ENCODE data around the gene CDH16.

Gene CDH16

GRCh38 chr16:66926961-66927436, 8.3 kb upstream of the CDH16 start:
- DNase-seq (ENCODE audit: low spot score), result no peak

- no peak for DNase-seq (ENCODE audit: low spot score)
These were observed 7.7 kb upstream of the CDH16 start for GRCh38 chr16:66926171-66926947.

GRCh38 chr16:66925322-66925840, 6.7 kb upstream of the CDH16 start, which contains the start of gene RRAD:
Gene RRAD (minus strand): TSS chr16:66925535. CDS start chr16:66925179, 356 bp downstream.
- peak; percentile 46 for DNase-seq (ENCODE audit: low spot score)

GRCh38 chr16:66924527-66925321, 6.0 kb upstream of the CDH16 start:
- peak; percentile 97 for DNase-seq (ENCODE audit: low spot score)

- no peak for DNase-seq (ENCODE audit: low spot score)
These were observed 5.2 kb upstream of the CDH16 start for GRCh38 chr16:66923866-66924265.

GRCh38 chr16:66923247-66923731, 4.6 kb upstream of the CDH16 start:
- DNase-seq (ENCODE audit: low spot score), result no peak

GRCh38 chr16:66921729-66922450, 3.2 kb upstream of the CDH16 start:
- no peak for DNase-seq (ENCODE audit: low spot score)

GRCh38 chr16:66920924-66921680, 2.4 kb upstream of the CDH16 start:
- no peak for DNase-seq (ENCODE audit: low spot score)

GRCh38 chr16:66920299-66920590, 1.6 kb upstream of the CDH16 start:
- DNase-seq (ENCODE audit: low spot score), result no peak

- DNase-seq (ENCODE audit: low spot score), result no peak
These were observed 1.0 kb upstream of the CDH16 start for GRCh38 chr16:66919569-66920298.

- DNase-seq (ENCODE audit: low spot score), result no peak
These were observed 330 bp downstream of the CDH16 start for GRCh38 chr16:66918355-66918754.

- DNase-seq (ENCODE audit: low spot score), result no peak
These were observed 944 bp downstream of the CDH16 start for GRCh38 chr16:66917741-66918140.

GRCh38 chr16:66916518-66916917, 2.2 kb downstream of the CDH16 start:
- no peak for DNase-seq (ENCODE audit: low spot score)

GRCh38 chr16:66915041-66915440, 3.6 kb downstream of the CDH16 start:
- no peak for DNase-seq (ENCODE audit: low spot score)

- DNase-seq (ENCODE audit: low spot score), result no peak
These were observed 4.1 kb downstream of the CDH16 start for GRCh38 chr16:66914541-66914940.

- DNase-seq (ENCODE audit: low spot score), result no peak
These were observed 5.0 kb downstream of the CDH16 start for GRCh38 chr16:66913711-66914110.

GRCh38 chr16:66913081-66913480, 5.6 kb downstream of the CDH16 start:
- peak; percentile 88 for DNase-seq (ENCODE audit: low spot score)

GRCh38 chr16:66911801-66912200, 6.9 kb downstream of the CDH16 start:
- no peak for DNase-seq (ENCODE audit: low spot score)

- no peak for DNase-seq (ENCODE audit: low spot score)
These were observed 7.6 kb downstream of the CDH16 start for GRCh38 chr16:66911112-66911511.

- no peak for DNase-seq (ENCODE audit: low spot score)
These were observed 8.3 kb downstream of the CDH16 start for GRCh38 chr16:66910175-66910940.

Data from iPS-NIHi11 (cell line).